Type B pancreatic cell (in vitro differentiated cells): ENCODE data around the gene LRRN4. TPM values are rescaled to one million over a fixed set of nuclear protein-coding genes. Genes with fewer than 3 reads are reported as not detected.

ENCODE experiments used
- DNase-seq: peaks from one replicate; pipeline ENCODE4 v3.0.0; 2021; ENCODE audit warnings: mixed read lengths; ENCODE audit not compliant: unreplicated experiment; ENCODE audit errors: extremely low spot score
- H3K27ac Mint-ChIP-seq: 2 replicates; pipeline ENCODE4 v1.8.0; 2021; ENCODE audit warnings: mild to moderate bottlenecking, mixed read lengths
- H3K27me3 Mint-ChIP-seq: 2 replicates; pipeline ENCODE4 v1.8.0; 2021; ENCODE audit warnings: mixed read lengths
- H3K36me3 Mint-ChIP-seq: 2 replicates; pipeline ENCODE4 v1.8.0; 2021; ENCODE audit warnings: mixed read lengths
- H3K4me1 Mint-ChIP-seq: one replicate; pipeline ENCODE4 v1.8.0; 2021; ENCODE audit warnings: mixed read lengths; ENCODE audit not compliant: unreplicated experiment
- H3K4me3 Mint-ChIP-seq: 2 replicates; pipeline ENCODE4 v1.8.0; 2021; ENCODE audit warnings: mild to moderate bottlenecking, mixed read lengths
- H3K9me3 Mint-ChIP-seq: 2 replicates; pipeline ENCODE4 v1.8.0; 2021; ENCODE audit warnings: mixed read lengths
- CTCF ChIP-seq: fragments of 200-600 bp; sonication (generic); conservative IDR thresholded peaks from 2 replicates; pipeline ENCODE4 v1.5.0; 2021; ENCODE audit warnings: antibody characterized with exemption, mild to moderate bottlenecking
- total RNA-seq: library from RNA; stranded (reverse); gene quantifications from 2 replicates; pipeline ENCODE4 v1.2.1, GENCODE V29; 2021; ENCODE audit warnings: low replicate concordance

LRRN4 gene
- total RNA-seq, 1 donor from 2014 or later = 12.5 TPM

- Mint-ChIP-seq H3K9me3 (no peaks in the 10 kb centered on the region), H3K27me3 (no peaks in the 10 kb centered on the region), H3K4me3 (no peak overlapping the region), H3K36me3 (peaks cover 4% of the 10 kb centered on the region), H3K4me1 (no peaks in the 10 kb centered on the region), H3K27ac (no peak overlapping the region)
- DNase-seq = no peak
- no peak for TF ChIP-seq CTCF
Measured at GRCh38 chr20:5996765-5997164, 57.1 kb downstream of the LRRN4 start.

- no peak for DNase-seq
Measured at GRCh38 chr20:5991623-5992441, 62.0 kb downstream of the LRRN4 start.

GRCh38 chr20:5990946-5991345, 62.9 kb downstream of the LRRN4 start:
- H3K36me3 Mint-ChIP-seq = peaks cover 19% of the 10 kb centered on the region
- no peak for TF ChIP-seq CTCF
- H3K27me3 Mint-ChIP-seq = no peaks in the 10 kb centered on the region

More at GRCh38 chr20:5991623-5992441, 62.0 kb downstream of the LRRN4 start:
- Mint-ChIP-seq H3K9me3 (no peaks in the 10 kb centered on the region), H3K4me1 (no peaks in the 10 kb centered on the region), H3K36me3 (peaks cover 15% of the 10 kb centered on the region), H3K4me3 (no peak overlapping the region), H3K27ac (no peak overlapping the region), H3K27me3 (no peaks in the 10 kb centered on the region)
- no peak for TF ChIP-seq CTCF

More at GRCh38 chr20:5990946-5991345, 62.9 kb downstream of the LRRN4 start:
- no peak overlapping the region for H3K4me3 Mint-ChIP-seq
- H3K4me1 Mint-ChIP-seq = no peaks in the 10 kb centered on the region
- no peaks in the 10 kb centered on the region for H3K9me3 Mint-ChIP-seq
- DNase-seq = no peak
- H3K27ac Mint-ChIP-seq = no peak overlapping the region

Other genes starting within 250 kb of the LRRN4 start
- gene CHGB, start 142.6 kb downstream of the LRRN4 start, total RNA-seq = 19.6 and 31.2 TPM in 2 replicates
- 11.6 and 11.9 TPM in 2 replicates for gene TRMT6, start 103.5 kb downstream of the LRRN4 start, total RNA-seq
- 9.2 and 19.9 TPM in 2 replicates for gene MCM8, start 103.4 kb downstream of the LRRN4 start, total RNA-seq
- gene CRLS1, start 47.9 kb downstream of the LRRN4 start, total RNA-seq = 43.6 and 45.0 TPM in 2 replicates
- 7.1 and 11.5 TPM in 2 replicates for gene FERMT1, start 69.0 kb upstream of the LRRN4 start, total RNA-seq